Measurements from ENCODE around the gene FARSA. TPM values are rescaled to one million over a fixed set of nuclear protein-coding genes. Genes with fewer than 3 reads are reported as not detected.
"Not testable (repeated sequence)": the region's sequence is repeated elsewhere in the genome, so short reads cannot be mapped to it uniquely, and the experiment has no call there.

Gene FARSA
- total RNA-seq (2014; rRNA removed; shearing (Covaris generic)) = 105 and 122 TPM in 2 replicates

DNA sequence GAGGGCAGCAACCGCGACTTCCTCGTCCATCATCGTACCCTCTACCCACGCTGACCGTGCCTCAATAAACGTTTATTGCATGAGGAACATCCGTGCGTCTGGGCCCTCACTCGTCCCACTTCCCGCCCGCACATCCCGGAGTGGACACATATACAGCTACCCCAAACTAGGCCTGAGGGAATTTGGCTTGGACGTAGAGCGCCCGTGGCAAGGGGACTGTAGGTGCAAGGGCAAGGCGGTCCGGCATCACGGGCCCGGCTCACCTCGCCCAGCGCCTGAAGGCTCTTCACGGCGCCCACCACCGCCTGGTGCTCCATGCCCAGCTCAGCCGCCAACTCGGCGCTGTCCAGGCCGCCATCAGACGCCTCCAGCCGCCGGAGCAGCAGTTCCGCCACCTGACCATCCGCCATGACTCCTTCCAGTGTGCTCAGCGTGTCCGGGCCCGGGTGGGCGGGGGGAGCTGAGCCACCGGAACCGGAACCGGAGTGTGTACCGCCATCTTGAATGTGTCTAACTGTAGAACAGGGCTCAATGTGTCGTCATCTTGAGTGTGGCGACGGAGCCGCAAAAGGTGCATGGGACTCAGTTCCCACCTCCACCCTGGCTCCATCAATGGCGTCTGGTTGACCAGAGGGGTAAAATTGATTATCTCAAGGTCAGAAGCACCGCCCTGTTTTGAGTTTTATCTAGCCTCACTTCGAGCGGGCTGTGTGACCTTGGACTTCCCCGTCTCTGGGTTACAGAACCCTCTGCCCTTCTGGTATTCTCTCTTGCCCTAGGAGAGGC is at the start of gene FARSA:
Gene FARSA, minus strand, starts transcription at position 425 of the 786 bp plus-strand sequence. Its CDS starts 15 bp downstream, at position 410.
- DNase-seq (ENCODE audit: low read depth) = peak; percentile 95

DNA sequence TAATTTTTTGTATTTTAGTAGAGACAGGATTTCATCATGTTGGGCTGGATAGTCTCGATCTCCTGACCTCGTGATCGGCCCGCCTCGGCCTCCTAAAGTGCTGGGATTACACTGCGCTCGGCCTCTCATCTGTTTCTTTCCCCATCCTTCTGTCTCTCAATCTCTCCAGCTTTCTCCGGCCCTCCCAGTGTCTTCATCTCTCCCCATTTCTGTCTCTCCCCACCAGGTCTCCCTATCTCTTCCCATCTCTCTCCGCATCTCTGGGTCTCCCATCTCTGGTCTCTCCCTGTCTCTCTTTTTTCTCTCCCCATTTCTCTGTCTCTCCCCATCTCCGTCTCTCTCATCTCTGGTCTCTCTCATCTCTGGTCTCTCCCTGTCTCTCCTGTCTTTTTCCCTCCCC is 49.6 kb upstream of the FARSA start:
- DNase-seq (ENCODE audit: low read depth) = no peak

DNA sequence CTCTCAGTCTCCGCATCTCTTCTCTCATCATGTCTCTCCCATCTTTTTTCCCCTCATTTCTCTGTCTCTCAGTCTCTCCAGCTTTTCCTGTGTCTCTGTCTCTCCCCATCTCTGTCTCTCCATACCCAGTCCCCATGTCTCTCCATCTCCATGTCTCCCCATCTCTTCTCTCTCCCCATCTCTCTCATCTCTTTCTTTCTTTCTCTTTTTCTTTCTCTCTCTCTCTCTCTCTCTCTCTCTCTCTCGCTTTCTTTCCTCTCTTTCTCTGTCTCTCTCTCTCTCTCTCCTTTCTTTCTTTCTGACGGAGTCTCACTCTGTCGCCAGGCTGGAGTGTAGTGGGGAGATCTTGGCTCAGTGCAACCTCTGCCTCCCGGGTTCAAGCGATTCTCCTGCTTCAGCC is 49.1 kb upstream of the FARSA start:
- DNase-seq (ENCODE audit: low read depth) = no peak

DNA sequence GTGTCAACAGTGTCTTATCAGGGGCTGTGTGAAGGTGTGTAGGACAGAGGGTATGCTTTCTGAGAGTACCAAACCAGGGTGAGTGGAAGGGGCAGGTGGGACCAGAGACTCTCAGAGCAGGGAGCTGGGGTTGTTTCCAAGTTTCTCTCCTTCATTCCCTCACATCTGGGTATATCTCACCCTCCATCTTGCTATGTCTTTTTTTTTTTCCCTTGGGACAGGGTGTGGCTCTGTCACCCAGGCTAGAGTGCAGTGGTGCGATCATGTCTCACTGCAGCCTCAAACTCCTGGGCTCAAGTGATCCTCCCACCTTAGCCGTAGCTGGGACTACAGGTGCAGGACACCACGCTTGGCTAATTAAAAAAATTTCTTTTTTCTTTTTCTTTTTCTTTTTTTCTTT is 46.5 kb upstream of the FARSA start:
- DNase-seq (ENCODE audit: low read depth) = no peak

DNA sequence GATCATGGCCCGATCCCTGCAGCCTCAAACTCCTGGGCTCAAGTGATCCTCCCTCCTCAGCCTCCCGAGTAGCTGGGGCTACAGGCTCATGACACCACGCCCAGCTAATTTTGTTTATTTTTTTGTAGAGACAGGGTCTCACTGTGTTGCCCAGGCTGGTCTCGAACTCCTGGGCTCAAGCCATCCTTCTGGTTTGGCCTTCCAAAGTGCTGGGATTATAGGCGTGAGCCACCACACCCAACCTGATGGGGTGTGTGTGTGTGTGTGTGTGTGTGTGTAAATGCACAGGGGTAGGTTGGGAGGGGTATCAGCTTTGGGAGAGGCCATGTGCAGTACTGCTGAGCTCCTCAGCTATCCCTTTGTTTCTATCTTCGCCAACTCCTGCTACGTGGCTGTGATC is 42.6 kb upstream of the FARSA start:
- not testable (repeated sequence) for DNase-seq (ENCODE audit: low read depth)

DNA sequence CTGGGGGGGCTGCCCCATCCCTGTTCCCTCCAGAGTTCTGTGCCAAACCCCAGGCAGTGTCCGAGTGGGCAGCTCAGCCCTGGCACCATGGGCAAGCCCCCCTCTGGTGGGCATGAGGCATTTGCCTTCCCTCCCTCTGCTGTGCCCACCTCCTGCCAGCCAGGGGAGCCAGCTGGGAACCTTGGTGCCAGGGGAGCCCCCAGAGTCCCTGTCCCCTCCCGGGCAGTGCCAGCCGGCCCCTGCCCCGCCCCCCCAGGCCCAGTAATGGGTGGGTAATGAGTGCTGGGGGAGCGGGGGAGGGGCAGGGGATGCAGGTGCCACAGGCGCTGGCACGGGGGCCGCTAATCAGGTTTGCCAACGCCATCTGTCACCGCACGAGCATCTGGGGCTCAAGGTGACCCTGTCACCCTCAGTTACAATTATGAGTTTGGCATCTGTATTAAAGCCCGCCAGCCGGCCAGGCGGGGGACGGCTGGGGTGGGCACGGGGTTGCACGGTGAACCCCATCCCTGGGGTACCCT is 41.8 kb upstream of the FARSA start:
- DNase-seq (ENCODE audit: low read depth) = no peak

DNA sequence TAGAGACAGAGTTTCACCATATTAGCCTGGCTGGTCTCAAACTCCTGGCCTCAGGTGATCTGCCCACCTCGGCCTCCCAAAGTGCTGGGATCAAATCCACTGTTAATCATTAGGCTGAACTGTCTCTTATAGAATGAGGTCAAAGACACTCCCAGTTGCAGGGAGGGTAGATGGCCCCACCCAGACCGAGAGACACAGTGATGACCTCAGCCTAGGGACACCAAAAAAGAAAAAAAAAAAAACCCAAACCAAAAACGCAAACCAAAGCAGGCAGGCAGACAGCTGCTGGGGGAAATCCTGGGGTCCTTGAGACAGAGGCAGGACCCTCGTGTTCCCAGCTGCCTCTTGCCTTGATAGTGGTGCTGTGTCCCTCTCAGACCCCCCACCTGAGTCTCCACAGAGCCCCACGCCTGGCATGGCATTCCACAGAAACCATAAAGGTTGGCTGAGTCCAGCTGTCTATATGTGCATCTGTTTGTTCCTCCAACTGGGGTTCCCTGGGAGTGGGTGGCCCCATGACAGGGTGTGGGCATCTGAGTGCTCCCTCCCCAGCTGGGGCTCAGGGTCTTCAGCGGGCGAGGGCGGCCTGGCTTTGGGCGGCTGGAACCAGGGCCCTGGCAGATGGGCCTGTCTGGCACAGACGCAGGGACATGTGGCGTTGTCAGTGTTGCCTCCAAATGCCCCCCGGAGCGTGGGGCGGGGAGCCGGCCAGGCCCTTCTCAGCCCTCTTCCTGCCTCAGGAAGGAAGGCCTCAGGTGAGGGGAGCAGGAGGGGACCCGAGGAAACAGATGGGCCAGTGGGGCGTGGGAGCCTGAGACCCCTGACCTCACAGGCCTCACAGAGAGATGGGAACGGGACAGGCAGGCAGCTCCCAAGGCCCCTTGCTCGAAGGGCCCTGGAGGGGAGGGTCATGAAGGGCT is 41.0 kb upstream of the FARSA start:
- DNase-seq (ENCODE audit: low read depth) = no peak

DNA sequence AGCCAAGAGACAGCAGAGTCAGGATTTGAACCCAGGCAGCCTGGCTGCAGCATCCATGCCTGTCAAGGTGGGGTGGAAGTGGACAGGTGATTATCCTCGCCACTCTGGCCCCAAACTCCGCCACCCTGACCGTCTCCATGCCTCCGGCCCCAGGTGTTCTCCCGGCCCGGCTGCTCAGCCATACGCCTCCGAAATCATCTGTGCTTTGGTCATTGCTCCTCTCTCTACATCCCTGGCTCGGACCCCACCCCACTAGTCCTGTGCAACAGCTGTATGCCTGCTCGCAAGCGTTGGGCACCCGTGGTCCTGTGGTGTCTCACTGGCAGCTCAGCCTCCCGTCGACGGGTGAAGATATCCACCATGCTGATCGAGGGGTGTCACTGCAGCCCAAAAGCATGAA is 39.7 kb upstream of the FARSA start:
- DNase-seq (ENCODE audit: low read depth) = no peak

DNA sequence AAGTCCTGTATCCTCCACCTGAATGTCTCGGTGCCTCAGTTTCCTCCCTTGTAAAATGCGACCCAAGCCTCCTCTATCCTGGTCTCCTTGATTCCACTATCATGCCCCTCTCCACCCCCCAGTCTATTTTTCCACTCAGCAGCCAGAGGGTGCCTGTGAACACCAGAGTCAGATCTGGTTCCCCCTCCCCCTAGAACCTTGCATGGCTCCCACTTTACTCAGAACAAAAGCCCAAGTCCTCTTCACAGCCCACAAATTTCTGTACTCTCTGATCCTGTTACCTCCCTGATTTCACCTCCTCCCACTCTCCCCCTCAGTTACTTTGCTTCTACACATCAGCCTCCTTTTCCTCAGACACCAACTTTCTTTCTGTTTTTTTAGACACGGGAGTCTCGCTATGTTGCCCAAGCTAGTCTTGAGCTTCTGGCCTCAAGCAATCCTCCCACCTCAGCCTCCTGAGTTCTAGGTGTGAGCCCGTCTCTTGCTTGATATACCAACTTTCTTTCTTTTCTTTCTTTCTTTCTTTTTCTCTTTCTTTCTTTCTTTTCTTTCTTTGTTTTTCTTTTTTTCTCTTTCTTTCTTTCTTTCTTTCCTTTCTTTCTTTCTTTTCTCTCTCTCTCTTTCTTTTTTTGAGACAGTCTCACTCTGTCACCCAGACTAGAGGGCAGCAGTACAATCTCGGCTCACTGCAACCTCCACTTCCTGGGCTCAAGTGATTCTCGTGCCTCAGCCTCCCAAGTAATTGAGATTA is 36.7 kb upstream of the FARSA start:
- no peak for DNase-seq (ENCODE audit: low read depth)

DNA sequence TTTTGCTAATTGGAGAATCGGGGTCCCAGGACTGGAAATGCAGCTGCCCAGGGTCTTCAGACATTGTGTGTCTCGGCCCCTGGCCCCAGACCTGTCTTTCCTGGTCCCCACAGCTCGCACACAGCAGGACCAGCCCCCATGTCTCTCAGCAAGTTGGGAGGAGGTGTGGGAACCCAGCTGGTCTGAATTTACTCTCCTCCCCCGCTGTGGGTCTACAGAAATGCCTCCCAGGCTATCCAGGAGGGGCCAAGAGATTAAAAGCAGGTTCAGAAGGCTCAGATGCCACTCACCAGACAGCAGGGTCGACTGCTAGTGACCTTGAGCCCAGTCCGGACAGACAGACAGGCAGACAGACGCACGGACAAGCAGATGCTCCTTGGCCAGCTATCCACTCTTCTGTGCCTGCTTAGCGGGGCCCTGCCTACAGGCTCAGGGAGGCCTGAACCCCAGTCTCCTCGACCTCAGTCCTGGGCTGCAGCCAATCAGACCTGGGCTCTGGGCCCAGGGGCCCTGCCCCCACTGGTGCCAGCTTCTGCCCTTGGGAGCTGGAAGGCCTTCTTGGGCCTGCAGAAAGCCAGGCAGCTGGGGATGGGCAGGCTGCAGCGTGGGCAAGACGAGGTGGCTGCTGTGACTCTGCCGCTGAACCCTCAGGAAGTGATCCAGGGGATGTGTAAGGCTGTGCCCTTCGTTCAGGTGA is 35.9 kb upstream of the FARSA start, which contains the start of gene DAND5:
Gene DAND5, plus strand, starts transcription at position 285 of the 697 bp plus-strand sequence. Its CDS starts 85 bp downstream, at position 370.
- DNase-seq (ENCODE audit: low read depth) = no peak

DNA sequence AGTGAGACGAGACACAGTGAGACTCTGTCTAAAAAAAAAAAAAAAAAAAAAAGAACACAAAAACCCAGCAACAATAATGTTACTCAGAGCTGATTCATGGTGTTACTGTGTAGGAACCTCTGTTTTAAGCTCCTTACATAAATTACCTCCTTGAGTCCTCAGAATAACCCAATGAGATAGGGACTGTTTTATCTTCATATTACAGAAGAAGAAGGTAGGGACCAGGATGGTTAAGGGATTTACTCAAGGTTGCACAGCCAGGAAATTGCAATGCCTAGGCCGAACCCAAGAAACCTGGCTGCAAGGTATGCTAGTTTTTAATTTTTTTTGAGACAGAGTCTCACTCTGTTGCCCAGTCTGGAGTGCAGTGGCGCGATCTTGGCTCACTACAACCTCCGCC is 34.4 kb upstream of the FARSA start:
- no peak for DNase-seq (ENCODE audit: low read depth)

DNA sequence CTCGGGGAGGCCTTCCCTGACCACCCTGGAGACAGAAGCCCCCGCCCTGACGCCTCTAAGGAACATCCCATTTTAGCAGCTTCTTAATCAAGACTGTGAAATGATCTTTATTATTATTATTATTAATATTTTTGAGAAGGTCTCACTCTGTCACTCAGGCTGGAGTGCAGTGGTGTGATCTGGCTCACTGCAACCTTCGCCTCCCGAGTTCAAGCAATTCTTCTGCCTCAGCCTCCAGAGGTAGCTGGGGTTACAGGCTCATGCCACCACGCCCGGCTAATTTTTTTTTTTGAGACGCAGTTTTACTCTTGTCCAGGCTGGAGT is 32.3 kb upstream of the FARSA start:
- DNase-seq (ENCODE audit: low read depth) = no peak

DNA sequence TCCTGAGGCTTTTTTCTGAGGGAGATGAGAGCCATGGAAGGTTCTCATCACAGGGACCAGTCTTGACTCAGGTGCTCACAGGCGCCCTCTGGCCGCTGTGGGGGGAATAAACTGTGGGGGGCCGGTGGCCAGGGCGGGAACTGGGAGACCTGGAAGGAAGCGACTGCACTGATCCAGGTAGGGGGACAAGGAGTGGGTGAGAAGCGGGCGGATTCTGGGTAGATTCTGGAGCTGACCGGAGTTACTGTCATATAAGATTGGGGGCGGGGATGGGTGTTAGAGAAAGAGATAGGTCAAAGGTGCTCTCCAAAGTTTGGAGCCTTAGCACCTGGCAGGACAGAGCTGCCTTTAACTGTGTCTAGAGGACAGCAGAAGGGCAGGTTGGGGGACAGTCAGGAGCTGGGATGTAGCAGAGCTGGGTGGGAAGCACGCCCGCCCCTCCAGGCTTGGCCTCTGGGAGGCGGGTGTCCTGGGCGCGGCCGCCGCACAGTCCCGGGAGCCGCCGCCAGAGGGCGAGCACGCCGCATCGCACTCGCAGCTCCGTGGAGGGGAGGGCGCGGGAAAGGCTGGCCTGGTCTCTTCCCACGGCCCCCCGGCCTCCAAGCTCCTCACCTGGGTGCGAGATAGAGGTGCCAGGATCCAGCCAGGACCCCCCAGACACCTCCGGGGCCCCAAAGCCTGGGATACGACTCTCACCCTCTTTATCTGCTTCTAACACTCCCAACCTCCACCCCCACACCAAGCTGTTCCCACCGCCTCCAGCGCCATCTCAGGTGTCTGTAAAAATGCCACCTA is 31.7 kb upstream of the FARSA start:
- peak; percentile 87 for DNase-seq (ENCODE audit: low read depth)

DNA sequence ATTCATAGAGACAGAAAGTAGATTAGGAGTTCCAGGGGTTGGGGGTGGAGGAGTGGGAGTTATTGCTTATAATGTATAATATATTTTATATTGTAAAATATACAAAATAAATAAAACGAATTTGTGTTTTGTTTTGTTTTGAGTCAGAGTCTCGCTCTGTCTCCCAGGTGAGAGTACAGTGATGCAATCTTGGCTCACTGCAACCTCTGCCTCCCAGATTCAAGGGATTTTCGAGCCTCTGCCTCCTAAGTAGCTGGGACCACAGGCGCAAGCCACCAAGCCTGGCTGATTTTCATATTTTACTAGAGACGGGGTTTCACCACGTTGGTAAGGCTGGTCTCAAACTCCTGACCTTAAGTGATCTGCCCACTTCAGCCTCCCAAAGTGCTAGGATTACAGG is 26.0 kb upstream of the FARSA start:
- no peak for DNase-seq (ENCODE audit: low read depth)

DNA sequence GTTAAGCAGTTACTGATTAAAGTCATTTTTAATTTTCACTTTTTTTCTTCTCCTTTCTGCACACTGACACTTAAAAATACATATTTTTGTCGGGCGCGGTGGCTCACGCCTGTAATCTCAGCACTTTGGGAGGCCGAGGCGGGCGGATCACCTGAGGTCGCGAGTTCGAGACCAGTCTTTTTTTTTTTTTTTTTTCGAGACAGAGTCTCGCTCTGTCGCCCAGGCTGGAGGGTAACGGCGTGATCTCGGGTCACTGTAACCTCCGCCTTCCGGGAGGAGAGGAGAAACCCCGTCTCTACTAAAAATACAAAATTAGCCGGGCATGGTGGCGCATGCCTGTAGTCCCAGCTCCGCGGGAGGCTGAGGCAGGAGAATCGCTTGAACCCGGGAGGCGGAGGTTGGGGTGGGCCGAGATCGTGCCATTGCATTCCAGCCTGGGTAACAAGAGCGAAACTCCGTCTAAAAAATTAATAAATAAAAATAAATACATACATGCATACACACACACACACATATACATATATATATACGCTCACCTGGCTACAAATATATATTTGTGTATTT is 24.0 kb upstream of the FARSA start:
- DNase-seq (ENCODE audit: low read depth) = not testable (repeated sequence)

DNA sequence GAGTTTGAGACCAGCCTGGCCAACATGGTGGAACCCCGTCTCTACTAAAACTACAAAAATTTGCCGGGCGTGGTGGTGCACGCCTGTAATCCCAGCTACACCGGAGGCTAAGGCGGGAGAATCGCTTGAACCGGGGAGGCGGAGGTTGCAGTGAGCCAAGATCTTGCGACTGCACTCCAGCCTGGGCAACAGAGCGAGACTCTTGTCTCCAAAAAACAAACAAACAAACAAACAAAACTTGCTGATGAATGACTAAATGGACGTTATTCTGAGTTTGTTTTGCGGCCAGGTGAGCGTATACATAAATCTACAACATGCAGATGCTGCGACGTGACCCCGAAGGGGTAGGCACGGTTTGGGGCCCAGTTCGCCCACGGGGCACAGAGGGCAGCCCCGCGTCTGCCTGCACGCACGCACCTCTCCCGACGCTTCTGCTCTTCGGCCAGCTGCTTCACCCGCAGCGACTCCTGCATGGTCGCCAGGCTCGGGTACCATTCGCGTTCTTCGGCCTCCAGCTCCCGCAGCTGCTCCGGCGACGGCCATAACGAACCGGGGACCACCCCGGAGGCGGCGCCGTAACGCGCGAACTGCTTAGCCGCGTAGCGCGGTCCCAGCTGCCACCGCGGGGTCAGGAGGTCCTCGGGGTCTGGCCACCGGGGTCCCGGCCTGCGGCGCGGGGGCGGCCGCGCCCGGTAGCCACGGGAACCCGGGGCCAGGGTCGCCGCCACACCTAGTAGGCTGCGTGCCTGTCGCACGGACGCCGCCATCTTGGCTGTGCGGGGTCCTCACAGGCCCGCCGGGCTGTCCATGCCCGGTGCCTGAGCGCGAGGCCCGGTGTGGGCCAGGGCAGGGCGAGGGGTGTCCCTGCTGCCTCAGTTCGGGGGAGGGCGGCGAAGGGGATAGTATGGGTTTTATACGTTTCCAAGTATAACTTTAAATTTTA is 23.2 kb upstream of the FARSA start, which contains the start of gene GADD45GIP1:
Gene GADD45GIP1, minus strand, starts transcription at position 778 of the 943 bp plus-strand sequence. Its CDS starts 11 bp downstream, at position 767.
- DNase-seq (ENCODE audit: low read depth) = peak; percentile 91

DNA sequence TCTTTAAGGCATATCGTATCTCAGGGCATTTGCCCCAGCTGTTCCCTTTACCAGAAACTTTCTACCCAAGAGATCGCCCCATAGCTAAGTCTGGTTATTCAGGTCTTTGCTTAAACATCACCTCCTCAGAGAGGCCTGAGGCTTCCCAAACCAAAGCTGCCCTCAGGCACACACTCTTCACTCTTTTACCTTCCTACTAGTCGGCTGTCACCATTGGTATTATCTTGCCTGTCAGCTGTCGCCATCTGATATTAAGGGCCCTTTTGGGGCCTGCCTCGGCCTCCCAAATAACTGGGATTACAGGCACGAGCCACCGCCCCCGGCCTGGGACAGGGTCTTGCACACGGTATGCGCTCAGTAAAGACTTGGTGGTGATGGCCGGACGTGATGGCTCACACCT is 22.5 kb upstream of the FARSA start:
- DNase-seq (ENCODE audit: low read depth) = no peak

DNA sequence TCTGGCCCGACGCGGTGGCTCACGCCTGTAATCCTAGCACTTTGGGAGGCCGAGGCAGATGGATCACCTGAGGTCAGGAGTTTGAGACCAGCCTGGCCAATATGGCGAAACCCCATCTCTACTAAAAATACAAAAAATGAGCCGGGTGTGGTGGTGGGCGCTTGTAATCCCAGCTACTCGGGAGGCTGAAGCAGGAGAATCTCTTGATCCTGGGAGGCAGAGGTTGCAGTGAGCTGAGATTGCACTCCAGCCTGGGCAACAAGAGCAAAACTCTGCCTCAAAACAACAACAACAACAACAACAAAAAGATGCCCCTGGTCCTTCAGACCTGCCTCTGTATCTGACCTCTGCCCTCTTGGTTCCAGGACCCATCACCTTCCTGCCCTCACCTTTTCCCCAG is 22.1 kb upstream of the FARSA start:
- DNase-seq (ENCODE audit: low read depth) = not testable (repeated sequence)

DNA sequence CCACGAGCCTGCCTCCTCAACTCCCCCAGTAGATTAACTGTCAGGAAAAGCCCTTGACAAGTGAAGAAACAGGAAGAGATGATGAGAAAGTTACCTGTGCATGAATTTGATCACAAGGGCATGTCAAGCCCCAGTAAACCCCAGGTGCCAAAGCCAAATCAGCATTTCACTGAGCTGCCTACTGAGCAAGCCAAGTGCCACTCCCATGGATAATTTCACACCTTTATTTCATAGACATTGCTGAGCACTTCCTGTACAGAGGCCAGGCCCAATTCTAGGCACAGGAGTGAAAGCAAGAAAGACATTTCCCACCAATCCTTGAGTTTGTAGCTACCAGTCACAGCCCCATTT is 21.1 kb upstream of the FARSA start:
- DNase-seq (ENCODE audit: low read depth) = no peak
